Spleen (tissue), 13 donors: ENCODE data around the gene VPS72. TPM values are rescaled to one million over a fixed set of nuclear protein-coding genes. Genes with fewer than 3 reads are reported as not detected.

ENCODE experiments used
- DNase-seq: peaks from one replicate; pipeline ENCODE4 v3.0.0-alpha.2; 2020
- H3K27ac ChIP-seq, 8 donors: fragments of 200-600 bp; sonication (generic) in 7 of 8; 1 replicate in 4 of 8; 2 replicates in 4 of 8; pipeline versions ENCODE4 v1.5.0 to v1.8.0; 2016 to 2021; ENCODE audit warnings: inconsistent platforms in 4 of 8, mild to moderate bottlenecking in 4 of 8, moderate library complexity in 1 of 8
- H3K27me3 ChIP-seq, 7 donors: fragments of 200-600 bp; sonication (generic) in 6 of 7; replicated peaks in 1 of 7; 1 replicate in 4 of 7; 2 replicates in 3 of 7; pipeline versions ENCODE4 v1.5.0 to v1.8.0; 2016 to 2021; ENCODE audit warnings: inconsistent platforms in 3 of 7, mild to moderate bottlenecking in 1 of 7
- H3K36me3 ChIP-seq, 6 donors: fragments of 200-600 bp; sonication (generic) in 5 of 6; 1 replicate in 4 of 6; 2 replicates in 2 of 6; pipeline versions ENCODE4 v1.5.0 to v1.8.0; 2016 to 2021; ENCODE audit warnings: inconsistent platforms in 2 of 6
- H3K4me1 ChIP-seq, 6 donors: fragments of 200-600 bp; sonication (generic) in 5 of 6; 1 replicate in 3 of 6; 2 replicates in 3 of 6; pipeline versions ENCODE4 v1.5.0 to v1.8.0; 2016 to 2021; ENCODE audit warnings: inconsistent platforms in 3 of 6
- H3K4me3 ChIP-seq, 8 donors: fragments of 200-600 bp; sonication (generic) in 7 of 8; 1 replicate in 4 of 8; 2 replicates in 4 of 8; pipeline versions ENCODE4 v1.5.0 to v1.8.0; 2016 to 2021; ENCODE audit warnings: inconsistent platforms in 4 of 8, mild to moderate bottlenecking in 4 of 8, moderate library complexity in 2 of 8
- H3K9me3 ChIP-seq, 8 donors: fragments of 200-600 bp; sonication (generic) in 7 of 8; 1 replicate in 4 of 8; 2 replicates in 4 of 8; pipeline versions ENCODE4 v1.5.0 to v1.8.0; 2016 to 2021; ENCODE audit warnings: inconsistent platforms in 4 of 8
- POLR2A ChIP-seq, 3 donors: fragments of 450-650 bp; IDR thresholded peaks; one replicate each; pipeline ENCODE4 v1.5.1; 2017; ENCODE audit warnings: antibody characterized with exemption in 3 of 3, mild to moderate bottlenecking in 1 of 3
- POLR2AphosphoS5 ChIP-seq, 3 donors: sonication (generic); formaldehyde crosslinking; IDR thresholded peaks; one replicate each; pipeline ENCODE4 v1.5.1; 2017; ENCODE audit warnings: antibody characterized with exemption in 3 of 3
- WGBS, 5 donors: extraction: QIAGEN DNeasy Blood & Tissue Kit in 3 of 5; methylation state at CpG; one replicate each; pipeline versions ENCODE4 v1.1.5 to v1.1.7; 2013 to 2018; 5-methylcytosine and 5-hydroxymethylcytosine counted together
- intact Hi-C: fragments of 100-400 bp; cut with DNase I; formaldehyde crosslinking; loops from one replicate; pipeline ENCODE4 v1.15.0; 2023; ENCODE audit warnings: low total_unique reads
- long read RNA-seq, 2 donors: transcript quantifications; one replicate each; lab custom pipeline, GENCODE V29; 2026
- polyA plus RNA-seq, 3 donors: library from polyadenylated mRNA; stranded (reverse); fragments of 200-250 nt; gene quantifications; one replicate each; pipeline ENCODE4 v1.2.1, GENCODE V29; 2013
- total RNA-seq, 7 donors: library from RNA; depleted of rRNA in 3 of 7; stranded (reverse); fragments of >200 nt in 3 of 7; fragmentation: NEBNext Ultra II Directional in 4 of 7; extraction: Animal tissue kit (Norgen Biotek cat#: 25700) in 4 of 7; gene quantifications; one replicate each; pipeline versions ENCODE4 v1.1.0 to v1.2.1, GENCODE V29; 2016 to 2021
- TF ChIP-seq, protein P1 (sequence below), 11 experiments: fragments of 200-600 bp in 7 of 11; fragments of 450-650 bp in 4 of 11; sonication (generic) in 4 of 11; IDR thresholded peaks in 8 of 11; conservative IDR thresholded peaks in 3 of 11; 1 replicate in 7 of 11; 2 replicates in 4 of 11; pipeline versions ENCODE4 v1.4.0 to v1.8.0; 2016 to 2021; ENCODE audit warnings: antibody characterized with exemption in 11 of 11, inconsistent platforms in 4 of 11, mild to moderate bottlenecking in 1 of 11
- donor health status: healthy with polysubstance abuse.
- donor health status: DM: no; HTN: no; CAD: no; lungs with moderate emphysema.
- donor health status: DM: no; HTN: no; CAD: no.
- donor health status: Bipolar disorder and iron deficiency.
- donor health status: healthy.
- donor health status: DM: no; HTN: no; CAD: no.
- donor health status: DM: yes; HTN: yes; CAD: no.

VPS72 gene, protein sequence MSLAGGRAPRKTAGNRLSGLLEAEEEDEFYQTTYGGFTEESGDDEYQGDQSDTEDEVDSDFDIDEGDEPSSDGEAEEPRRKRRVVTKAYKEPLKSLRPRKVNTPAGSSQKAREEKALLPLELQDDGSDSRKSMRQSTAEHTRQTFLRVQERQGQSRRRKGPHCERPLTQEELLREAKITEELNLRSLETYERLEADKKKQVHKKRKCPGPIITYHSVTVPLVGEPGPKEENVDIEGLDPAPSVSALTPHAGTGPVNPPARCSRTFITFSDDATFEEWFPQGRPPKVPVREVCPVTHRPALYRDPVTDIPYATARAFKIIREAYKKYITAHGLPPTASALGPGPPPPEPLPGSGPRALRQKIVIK
- 10 to 100 TPM; 23.1 to 37.7 (median 31.5) TPM for total RNA-seq
- polyA plus RNA-seq: 10 to 100 TPM; 24.9 to 43.1 (median 31.0) TPM
- long read RNA-seq, donor 1, transcript VPS72-202 (6 exons, 1,527 nt): major isoform, 18 of 20 reads
- long read RNA-seq, donor 1, partial matches to known transcripts: 0 of 20 reads
- long read RNA-seq, donor 1, other reads (novel, unspliced or antisense): 0 of 20 reads
- long read RNA-seq, donor 2, transcript VPS72-202 (6 exons, 1,527 nt): major isoform, 8 of 10 reads
- long read RNA-seq, donor 2, partial matches to known transcripts: 0 of 10 reads
- long read RNA-seq, donor 2, other reads (novel, unspliced or antisense): 0 of 10 reads

DNA sequence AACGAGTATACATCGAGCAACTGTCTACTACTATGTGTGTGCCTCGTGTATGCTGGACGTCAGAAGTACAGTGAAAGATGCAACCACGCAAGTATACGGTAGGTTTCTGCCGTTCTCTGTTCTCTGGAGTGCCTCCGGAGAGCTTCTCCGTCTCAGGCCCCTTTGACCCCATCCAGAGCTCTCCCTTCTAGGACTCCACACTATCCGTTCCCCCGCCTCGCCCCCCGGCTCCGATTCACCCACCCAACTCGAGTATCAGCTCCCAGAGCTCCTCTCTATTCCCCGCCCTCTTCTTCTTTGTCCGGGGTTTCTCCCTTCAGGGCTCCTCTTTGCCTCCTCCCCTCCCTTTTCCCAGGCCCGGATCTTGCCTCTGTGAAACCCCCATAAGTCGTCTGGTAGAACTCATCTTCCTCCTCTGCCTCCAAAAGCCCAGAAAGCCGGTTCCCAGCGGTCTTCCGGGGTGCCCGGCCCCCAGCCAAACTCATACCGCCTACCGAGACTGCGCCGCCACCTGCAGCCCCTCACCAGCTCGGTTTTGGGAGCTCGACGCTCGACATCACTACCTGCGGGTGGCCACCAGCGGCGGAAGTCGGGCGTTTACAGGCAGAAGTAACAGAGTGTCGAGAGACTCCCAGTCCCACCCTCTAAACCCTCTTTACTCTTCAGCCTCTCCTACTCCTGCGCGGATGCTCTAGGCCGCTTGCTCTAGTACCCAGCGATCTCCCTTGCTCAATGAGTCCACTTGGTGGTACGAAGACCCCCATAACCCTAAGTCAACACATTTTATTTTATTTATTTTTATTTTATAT, at the start of gene VPS72:
TSS of gene VPS72 (minus strand) at position 561 of the 809 bp plus-strand sequence. CDS start at position 485, 76 bp downstream.
- Histone ChIP-seq H3K27ac (peak within 1 kb of the TSS; percentile 78 to 91 (median 86)), H3K4me1 (peaks cover 16 to 42% (median 29%) of the 10 kb centered on the region in 6 donors), H3K4me3 (peak within 1 kb of the TSS; percentile 71 to 95 (median 80)), H3K36me3 (peaks cover 0 to 22% (median 11%) of the 10 kb centered on the region in 6 donors), H3K27me3 (no peaks in the 10 kb centered on the region), H3K9me3 (no peaks in the 10 kb centered on the region)
- TF ChIP-seq, protein P1, sequence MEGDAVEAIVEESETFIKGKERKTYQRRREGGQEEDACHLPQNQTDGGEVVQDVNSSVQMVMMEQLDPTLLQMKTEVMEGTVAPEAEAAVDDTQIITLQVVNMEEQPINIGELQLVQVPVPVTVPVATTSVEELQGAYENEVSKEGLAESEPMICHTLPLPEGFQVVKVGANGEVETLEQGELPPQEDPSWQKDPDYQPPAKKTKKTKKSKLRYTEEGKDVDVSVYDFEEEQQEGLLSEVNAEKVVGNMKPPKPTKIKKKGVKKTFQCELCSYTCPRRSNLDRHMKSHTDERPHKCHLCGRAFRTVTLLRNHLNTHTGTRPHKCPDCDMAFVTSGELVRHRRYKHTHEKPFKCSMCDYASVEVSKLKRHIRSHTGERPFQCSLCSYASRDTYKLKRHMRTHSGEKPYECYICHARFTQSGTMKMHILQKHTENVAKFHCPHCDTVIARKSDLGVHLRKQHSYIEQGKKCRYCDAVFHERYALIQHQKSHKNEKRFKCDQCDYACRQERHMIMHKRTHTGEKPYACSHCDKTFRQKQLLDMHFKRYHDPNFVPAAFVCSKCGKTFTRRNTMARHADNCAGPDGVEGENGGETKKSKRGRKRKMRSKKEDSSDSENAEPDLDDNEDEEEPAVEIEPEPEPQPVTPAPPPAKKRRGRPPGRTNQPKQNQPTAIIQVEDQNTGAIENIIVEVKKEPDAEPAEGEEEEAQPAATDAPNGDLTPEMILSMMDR (IDR thresholded peaks at IDR 0.05 in 8 of 11, conservative IDR thresholded peaks at IDR 0.05 in 3 of 11): peak in 7 of 11 experiments; percentile 9 to 63 (median 40)
- TF ChIP-seq POLR2A (IDR thresholded peaks at IDR 0.05) (peak in 1 of 3 donors; percentile 9), POLR2AphosphoS5 (IDR thresholded peaks at IDR 0.05) (peak; percentile 88 to 90 (median 90))
- 0 to 1% (median 1%) methylated on average over 42 of the region's 42 CpGs for WGBS, 5 donors
- peak; percentile 96 for DNase-seq
- intact Hi-C loops: no loop called here

DNA sequence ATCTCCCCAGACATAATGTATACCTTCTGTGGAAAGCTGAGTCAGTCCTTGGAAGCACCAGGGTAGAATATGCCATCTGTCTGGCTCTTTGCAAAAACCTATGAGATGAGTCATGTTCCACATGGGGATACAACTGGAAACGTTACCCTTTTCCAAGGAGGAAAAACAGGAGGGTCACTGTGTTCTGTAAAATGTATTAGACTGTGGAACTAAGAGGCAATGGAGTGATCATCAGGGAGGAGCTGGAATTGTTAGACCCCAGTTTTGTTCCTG, 48.4 kb upstream of the VPS72 start:
- 76 to 96% (median 82%) methylated on average over 1 of the region's 1 CpG for WGBS, 5 donors

DNA sequence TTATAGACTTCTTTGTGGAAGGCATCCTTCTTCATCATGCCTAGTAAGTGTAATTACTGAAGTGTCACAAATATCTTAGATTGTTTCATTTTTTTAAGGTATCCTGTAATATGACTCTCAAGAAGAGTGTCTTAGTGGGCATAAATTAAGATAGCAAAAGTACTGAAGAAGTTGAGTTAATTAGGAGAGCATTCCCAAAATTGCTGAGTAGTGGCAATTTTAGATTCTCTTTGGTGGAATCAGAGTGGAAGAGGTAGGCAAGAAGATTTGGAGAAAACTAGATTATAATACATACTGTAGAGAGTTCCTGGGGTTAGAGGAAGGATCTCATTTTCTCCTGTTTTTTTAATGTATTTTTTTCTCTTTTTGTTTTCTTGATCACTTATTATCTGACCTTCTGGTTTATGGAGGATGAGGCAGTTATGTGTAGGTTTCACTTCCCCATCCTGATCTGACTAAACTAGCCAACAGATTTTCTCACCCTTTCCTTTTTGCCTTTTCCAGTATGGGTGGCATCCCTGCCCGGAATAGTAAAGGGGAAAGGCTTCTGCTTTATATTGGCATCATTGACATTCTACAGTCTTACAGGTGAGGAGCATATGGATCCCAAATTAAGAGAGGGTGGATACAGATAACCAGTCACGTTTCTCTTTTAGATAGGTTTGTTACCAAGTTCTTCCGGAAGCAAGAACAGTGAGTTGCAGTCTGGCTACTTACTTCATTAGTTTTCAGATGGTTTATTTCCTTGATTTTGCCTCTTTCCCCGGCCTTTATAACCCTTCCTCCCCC, 47.9 kb upstream of the VPS72 start:
- Histone ChIP-seq H3K4me3 (no peak overlapping the region), H3K36me3 (peaks cover 0 to 100% (median 98%) of the 10 kb centered on the region in 6 donors), H3K27ac (peak overlapping the region in 3 of 8 donors; percentile 3 to 37 (median 11)), H3K4me1 (peaks cover 0 to 12% (median 0%) of the 10 kb centered on the region in 6 donors), H3K27me3 (no peaks in the 10 kb centered on the region), H3K9me3 (no peaks in the 10 kb centered on the region)
- TF ChIP-seq POLR2AphosphoS5 (IDR thresholded peaks at IDR 0.05): no peak
- no peak for TF ChIP-seq POLR2A (IDR thresholded peaks at IDR 0.05)
- TF ChIP-seq, protein P1 (IDR thresholded peaks at IDR 0.05 in 8 of 11, conservative IDR thresholded peaks at IDR 0.05 in 3 of 11): no peak
- 75 to 94% (median 86%) methylated on average over 4 of the region's 4 CpGs for WGBS, 5 donors
- DNase-seq: no peak
- intact Hi-C loops: no loop called here

More for the DNA sequence above, 48.4 kb upstream of the VPS72 start:
- Histone ChIP-seq H3K4me3 (no peak overlapping the region), H3K4me1 (peaks cover 0 to 12% (median 0%) of the 10 kb centered on the region in 6 donors), H3K27ac (peak overlapping the region in 2 of 8 donors; percentile 3 to 37), H3K27me3 (no peaks in the 10 kb centered on the region), H3K9me3 (no peaks in the 10 kb centered on the region), H3K36me3 (peaks cover 0 to 100% (median 98%) of the 10 kb centered on the region in 6 donors)
- intact Hi-C loops: no loop called here
- TF ChIP-seq POLR2A (IDR thresholded peaks at IDR 0.05) (no peak), POLR2AphosphoS5 (IDR thresholded peaks at IDR 0.05) (no peak)
- TF ChIP-seq, protein P1 (IDR thresholded peaks at IDR 0.05 in 8 of 11, conservative IDR thresholded peaks at IDR 0.05 in 3 of 11): no peak
- no peak for DNase-seq
